Fibroblast of mammary gland (primary cell): Measurements from ENCODE around the gene RASGRF2.

Source experiments
- DNase-seq: peaks from one replicate; pipeline ENCODE4 v3.0.0-alpha.2; 2010; ENCODE audit warnings: low read depth
- H3K4me3 ChIP-seq: 2 replicates; pipeline ENCODE4 v1.5.1; 2011; ENCODE audit warnings: low read depth, mild to moderate bottlenecking, low read length, moderate library complexity; ENCODE audit not compliant: control insufficient read depth
- TF ChIP-seq, protein P1 (sequence below): conservative IDR thresholded peaks from 2 replicates; pipeline ENCODE4 v1.5.1; 2011; ENCODE audit warnings: low read depth, low read length, inconsistent platforms; ENCODE audit not compliant: control insufficient read depth, insufficient read depth

Gene RASGRF2

DNA sequence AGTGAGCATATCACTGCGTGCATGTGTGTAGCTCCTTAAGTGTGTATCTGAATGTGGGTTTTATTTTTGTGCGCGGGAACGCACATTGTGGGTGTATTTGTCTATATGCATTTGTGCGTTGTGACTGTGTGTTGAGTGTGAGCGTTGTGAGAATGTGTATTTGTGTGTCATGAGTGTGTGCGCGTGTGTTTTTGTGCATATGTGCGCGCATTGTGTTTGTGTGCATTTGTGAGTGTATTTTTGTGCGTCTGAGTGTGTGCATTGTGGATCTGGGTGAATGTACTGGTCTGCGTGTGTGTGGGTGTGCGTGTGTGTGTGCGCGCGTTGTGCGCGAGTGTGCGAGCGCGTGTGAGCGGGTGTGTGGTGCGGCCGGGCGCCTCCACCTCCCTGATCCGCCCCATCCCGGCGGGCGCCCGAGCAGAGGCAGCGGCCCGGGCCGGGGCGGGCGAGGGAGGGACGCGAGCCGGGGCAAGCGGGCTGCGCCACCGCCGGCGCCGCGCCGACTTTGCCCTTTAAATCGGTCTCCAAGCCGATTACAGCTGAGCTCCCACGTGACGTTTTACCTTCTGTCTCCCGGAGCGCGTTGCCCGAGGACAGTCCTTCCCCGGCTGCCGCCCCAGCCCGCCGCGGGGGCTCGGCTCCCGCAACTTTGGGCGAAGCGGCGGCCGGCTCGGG lies at the start of gene RASGRF2:
TSS of gene RASGRF2 (plus strand) at position 596 of the 675 bp plus-strand sequence. CDS start 376 bp downstream, outside the sequence.
- H3K4me3 ChIP-seq = peak within 1 kb of the TSS; percentile 44
- TF ChIP-seq, protein P1, sequence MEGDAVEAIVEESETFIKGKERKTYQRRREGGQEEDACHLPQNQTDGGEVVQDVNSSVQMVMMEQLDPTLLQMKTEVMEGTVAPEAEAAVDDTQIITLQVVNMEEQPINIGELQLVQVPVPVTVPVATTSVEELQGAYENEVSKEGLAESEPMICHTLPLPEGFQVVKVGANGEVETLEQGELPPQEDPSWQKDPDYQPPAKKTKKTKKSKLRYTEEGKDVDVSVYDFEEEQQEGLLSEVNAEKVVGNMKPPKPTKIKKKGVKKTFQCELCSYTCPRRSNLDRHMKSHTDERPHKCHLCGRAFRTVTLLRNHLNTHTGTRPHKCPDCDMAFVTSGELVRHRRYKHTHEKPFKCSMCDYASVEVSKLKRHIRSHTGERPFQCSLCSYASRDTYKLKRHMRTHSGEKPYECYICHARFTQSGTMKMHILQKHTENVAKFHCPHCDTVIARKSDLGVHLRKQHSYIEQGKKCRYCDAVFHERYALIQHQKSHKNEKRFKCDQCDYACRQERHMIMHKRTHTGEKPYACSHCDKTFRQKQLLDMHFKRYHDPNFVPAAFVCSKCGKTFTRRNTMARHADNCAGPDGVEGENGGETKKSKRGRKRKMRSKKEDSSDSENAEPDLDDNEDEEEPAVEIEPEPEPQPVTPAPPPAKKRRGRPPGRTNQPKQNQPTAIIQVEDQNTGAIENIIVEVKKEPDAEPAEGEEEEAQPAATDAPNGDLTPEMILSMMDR = no peak
- no peak for DNase-seq

DNA sequence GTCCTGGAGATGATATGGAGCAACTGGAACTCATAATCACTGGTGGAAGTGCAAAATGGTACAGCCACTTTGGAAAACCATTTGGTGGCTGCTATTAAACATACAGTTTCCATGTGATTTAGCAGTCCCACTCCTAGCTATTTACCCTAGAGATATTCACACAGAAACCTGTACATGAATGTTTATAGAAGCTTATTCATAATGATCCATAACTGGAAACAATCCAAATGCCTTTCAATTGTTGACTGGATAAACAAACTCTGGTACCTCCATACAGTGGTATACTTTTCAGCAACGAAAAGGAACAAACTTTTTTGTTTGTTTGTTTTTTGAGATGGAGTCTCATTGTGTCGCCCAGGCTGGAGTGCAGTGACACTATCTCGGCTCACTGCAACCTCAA lies 47.7 kb upstream of the RASGRF2 start:
- no peak for DNase-seq
- TF ChIP-seq, protein P1 = no peak
- no peak overlapping the region for H3K4me3 ChIP-seq

DNA sequence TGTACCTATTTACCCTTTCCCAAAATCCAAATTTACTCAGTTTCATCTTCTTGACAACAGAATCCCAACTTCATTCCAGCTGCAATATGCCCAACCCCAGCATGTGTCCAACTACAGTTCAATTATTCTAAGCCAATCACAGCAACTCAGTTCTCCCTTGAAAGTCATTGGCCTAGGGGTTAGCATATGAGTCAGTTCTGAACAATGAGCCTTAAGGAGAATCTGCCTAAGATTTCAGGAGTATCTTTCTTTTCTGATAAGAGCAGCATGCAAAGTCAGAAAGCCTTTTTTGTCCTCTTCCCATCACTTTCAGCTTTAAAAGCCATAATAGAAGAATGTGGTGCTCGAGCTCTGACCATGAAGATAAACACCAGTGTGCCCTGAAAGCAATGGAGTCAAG lies 44.4 kb upstream of the RASGRF2 start:
- peak; percentile 38 for DNase-seq
- TF ChIP-seq, protein P1 = no peak
- H3K4me3 ChIP-seq = no peak overlapping the region

DNA sequence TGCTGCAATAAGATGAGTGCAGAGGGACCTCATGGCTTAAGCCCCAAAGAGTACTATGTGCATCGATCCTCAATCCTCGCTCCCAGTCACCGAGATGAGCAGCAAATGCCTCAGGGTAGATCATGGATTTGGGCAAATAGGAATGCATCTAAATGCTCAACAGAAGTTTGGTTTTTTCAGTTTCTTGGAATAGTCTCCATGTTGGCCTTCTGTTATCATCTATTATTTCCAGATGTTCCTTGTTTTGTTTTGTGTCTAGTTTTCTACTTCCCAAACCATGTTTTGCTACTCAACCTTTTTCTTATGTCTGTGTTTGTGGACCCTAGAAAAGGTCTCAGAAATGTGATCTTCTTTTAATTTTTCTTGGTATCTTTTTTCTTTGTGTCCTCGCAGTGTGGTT lies 43.5 kb upstream of the RASGRF2 start:
- TF ChIP-seq, protein P1 = no peak
- no peak overlapping the region for H3K4me3 ChIP-seq
- DNase-seq = no peak

DNA sequence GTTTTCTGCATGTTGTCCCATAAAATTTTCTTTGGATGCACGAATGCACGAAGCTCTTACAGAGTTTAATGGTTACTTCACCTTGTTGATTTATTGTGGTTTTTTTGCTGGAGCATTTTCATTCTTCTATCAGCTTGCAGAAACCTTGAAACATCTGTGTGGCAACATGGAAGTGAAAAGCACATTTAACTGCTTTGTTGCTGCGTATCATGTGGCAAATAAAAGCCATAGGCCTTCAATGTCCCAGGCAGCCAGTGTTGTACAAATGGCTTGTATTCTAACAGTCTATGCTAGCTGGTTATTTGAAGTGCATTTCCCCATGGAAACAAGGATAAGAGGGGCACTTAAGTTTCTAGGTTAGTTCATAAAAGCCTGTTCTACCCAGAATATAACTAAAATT lies 42.5 kb upstream of the RASGRF2 start:
- no peak for DNase-seq
- TF ChIP-seq, protein P1 = no peak
- no peak overlapping the region for H3K4me3 ChIP-seq

DNA sequence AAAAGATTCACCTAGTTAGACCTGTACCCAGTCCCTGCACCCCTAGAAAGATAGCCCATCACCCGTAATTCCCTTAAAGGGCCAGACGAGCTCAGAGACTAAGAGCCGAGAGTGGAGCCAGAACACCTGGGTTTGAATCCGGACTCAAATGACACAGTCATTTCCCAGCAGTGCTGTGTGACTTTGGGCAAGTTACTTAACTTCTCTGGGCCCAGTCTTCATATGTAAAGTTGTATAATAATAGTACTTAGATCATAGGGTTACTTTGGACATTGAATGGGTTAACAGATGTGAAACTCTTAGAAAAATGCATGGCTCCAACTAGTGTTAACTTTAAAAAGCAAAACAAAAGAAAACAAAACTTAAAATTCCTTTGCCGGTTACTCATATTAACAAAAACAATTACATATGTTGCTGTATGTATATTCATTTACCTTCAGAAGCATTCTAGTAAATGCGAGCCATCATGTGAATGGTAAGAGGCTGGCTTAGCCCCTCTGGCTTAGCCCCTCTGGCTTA lies 40.4 kb upstream of the RASGRF2 start:
- no peak overlapping the region for H3K4me3 ChIP-seq
- DNase-seq = peak; percentile 5
- TF ChIP-seq, protein P1 = no peak
